Measurements from ENCODE around the gene HINFP.

DNA sequence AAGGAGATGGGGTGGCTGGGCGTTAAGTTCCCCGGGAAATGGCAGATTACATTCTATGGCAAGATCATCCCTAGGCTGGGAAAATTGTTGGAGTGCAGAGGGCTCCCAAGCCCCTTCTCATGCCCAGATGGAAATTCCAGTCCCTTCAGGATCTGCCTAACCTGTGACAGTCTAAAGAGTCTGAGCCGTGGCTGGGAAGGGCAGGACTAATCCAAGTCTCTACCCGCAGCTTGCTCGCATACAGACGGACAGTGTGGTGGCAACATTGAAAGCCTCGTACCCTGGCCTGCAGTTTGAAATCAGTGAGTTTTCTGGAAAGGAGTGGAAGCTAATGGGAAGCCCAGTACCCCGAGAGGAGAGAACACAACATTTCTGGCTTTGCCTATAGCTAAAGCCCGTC, 33.0 kb upstream of the HINFP start:
- TF ChIP-seq SMC3 (conservative IDR thresholded peaks at IDR 0.05; ENCODE audit: poor library complexity) (no peak), EZH2 (IDR thresholded peaks at IDR 0.05; ENCODE audit: borderline replicate concordance, insufficient read depth, low read length, poor library complexity, severe bottlenecking) (no peak), TAF1 (IDR thresholded peaks at IDR 0.05; ENCODE audit: low read depth) (no peak), POLR2AphosphoS5 (IDR thresholded peaks at IDR 0.05) (no peak), EP300 (conservative IDR thresholded peaks at IDR 0.05; ENCODE audit: poor library complexity, severe bottlenecking) (no peak)
- TF ChIP-seq, protein P1, sequence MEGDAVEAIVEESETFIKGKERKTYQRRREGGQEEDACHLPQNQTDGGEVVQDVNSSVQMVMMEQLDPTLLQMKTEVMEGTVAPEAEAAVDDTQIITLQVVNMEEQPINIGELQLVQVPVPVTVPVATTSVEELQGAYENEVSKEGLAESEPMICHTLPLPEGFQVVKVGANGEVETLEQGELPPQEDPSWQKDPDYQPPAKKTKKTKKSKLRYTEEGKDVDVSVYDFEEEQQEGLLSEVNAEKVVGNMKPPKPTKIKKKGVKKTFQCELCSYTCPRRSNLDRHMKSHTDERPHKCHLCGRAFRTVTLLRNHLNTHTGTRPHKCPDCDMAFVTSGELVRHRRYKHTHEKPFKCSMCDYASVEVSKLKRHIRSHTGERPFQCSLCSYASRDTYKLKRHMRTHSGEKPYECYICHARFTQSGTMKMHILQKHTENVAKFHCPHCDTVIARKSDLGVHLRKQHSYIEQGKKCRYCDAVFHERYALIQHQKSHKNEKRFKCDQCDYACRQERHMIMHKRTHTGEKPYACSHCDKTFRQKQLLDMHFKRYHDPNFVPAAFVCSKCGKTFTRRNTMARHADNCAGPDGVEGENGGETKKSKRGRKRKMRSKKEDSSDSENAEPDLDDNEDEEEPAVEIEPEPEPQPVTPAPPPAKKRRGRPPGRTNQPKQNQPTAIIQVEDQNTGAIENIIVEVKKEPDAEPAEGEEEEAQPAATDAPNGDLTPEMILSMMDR (IDR thresholded peaks at IDR 0.05; ENCODE audit: poor library complexity, severe bottlenecking), result no peak
